AG04450 (cell line): Measurements from ENCODE around the gene OAS2. TPM values are rescaled to one million over a fixed set of nuclear protein-coding genes. Genes with fewer than 3 reads are reported as not detected.
"Not testable (repeated sequence)": the region's sequence is repeated elsewhere in the genome, so short reads cannot be mapped to it uniquely, and the experiment has no call there.

Source experiments
- CTCF ChIA-PET: fragments of 300-600, 350-600 bp; formaldehyde crosslinking; extraction: SDS; loops from one replicate; lab custom pipeline; 2022; ENCODE audit warnings: antibody characterized with exemption, inconsistent platforms; lab: Charles Lee
- POLR2A ChIA-PET: fragments of 350-600 bp; formaldehyde crosslinking; extraction: SDS; loops from one replicate; lab custom pipeline; 2021; ENCODE audit warnings: antibody characterized with exemption, inconsistent platforms; lab: Yijun Ruan, JAX
- DNase-seq: peaks from one replicate; pipeline ENCODE4 v3.0.0-alpha.2; 2011; ENCODE audit warnings: low read depth, low spot score
- H3K27ac ChIP-seq: one replicate; pipeline ENCODE4 v1.5.1; 2012; ENCODE audit warnings: low read depth, low read length, control low read depth
- H3K27me3 ChIP-seq: one replicate; pipeline ENCODE4 v1.6.0; 2012; ENCODE audit warnings: low read length; ENCODE audit not compliant: control insufficient read depth, insufficient read depth
- H3K4me3 ChIP-seq: 2 replicates; pipeline ENCODE4 v1.5.1; 2011; ENCODE audit warnings: mild to moderate bottlenecking, low read depth, low read length, control low read depth
- H3K9me3 ChIP-seq: 2 replicates; pipeline ENCODE4 v1.5.1; 2012; ENCODE audit warnings: low read length; ENCODE audit not compliant: control insufficient read depth, insufficient read depth
- polyA plus RNA-seq: library from polyadenylated mRNA; depleted of rRNA; stranded (reverse); fragments of >200 nt; gene quantifications from 2 replicates; pipeline ENCODE4 v1.2.3, GENCODE V29; 2011
- TF ChIP-seq, protein P1 (sequence below): IDR thresholded peaks from 2 replicates; pipeline ENCODE4 v1.5.1; 2011; ENCODE audit warnings: low read depth, low read length, control low read depth, inconsistent platforms

Gene OAS2
- polyA plus RNA-seq, 1 experiment: 0.12 TPM

DNA sequence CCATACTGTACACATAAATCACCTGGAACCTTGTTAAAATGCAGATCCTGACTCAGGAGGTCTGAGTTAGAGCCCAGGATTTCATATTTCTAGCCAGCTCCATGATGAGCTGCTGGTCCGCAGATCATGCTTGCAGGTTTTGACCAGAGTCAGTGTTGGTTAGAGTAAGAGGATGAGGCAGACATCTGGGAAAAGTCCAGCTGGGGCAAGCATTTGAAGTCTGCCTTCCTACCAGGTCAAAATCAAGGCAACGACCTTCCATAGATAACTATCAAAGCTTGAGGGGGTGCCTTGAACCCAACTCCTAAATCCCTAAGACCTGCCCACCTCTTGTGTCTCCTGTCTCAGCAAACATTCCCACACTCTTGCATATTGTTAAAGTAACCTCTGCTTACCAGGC lies 9.2 kb downstream of the OAS2 start:
- H3K27ac ChIP-seq: no peak overlapping the region
- ChIA-PET CTCF (interaction anchor here (0.6 kb wide), 1 partner anchor 116 kb away, joined by 4 read pairs; no protein-coding TSS in a partner anchor), POLR2A (no interaction called here)
- TF ChIP-seq, protein P1, sequence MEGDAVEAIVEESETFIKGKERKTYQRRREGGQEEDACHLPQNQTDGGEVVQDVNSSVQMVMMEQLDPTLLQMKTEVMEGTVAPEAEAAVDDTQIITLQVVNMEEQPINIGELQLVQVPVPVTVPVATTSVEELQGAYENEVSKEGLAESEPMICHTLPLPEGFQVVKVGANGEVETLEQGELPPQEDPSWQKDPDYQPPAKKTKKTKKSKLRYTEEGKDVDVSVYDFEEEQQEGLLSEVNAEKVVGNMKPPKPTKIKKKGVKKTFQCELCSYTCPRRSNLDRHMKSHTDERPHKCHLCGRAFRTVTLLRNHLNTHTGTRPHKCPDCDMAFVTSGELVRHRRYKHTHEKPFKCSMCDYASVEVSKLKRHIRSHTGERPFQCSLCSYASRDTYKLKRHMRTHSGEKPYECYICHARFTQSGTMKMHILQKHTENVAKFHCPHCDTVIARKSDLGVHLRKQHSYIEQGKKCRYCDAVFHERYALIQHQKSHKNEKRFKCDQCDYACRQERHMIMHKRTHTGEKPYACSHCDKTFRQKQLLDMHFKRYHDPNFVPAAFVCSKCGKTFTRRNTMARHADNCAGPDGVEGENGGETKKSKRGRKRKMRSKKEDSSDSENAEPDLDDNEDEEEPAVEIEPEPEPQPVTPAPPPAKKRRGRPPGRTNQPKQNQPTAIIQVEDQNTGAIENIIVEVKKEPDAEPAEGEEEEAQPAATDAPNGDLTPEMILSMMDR: no peak
- H3K4me3 ChIP-seq: no peak overlapping the region
- no peak for DNase-seq
- H3K9me3 ChIP-seq: peaks cover under 1% of the 10 kb centered on the region; the same call in 1 of the 2 replicates
- H3K27me3 ChIP-seq: peaks cover 3% of the 10 kb centered on the region

DNA sequence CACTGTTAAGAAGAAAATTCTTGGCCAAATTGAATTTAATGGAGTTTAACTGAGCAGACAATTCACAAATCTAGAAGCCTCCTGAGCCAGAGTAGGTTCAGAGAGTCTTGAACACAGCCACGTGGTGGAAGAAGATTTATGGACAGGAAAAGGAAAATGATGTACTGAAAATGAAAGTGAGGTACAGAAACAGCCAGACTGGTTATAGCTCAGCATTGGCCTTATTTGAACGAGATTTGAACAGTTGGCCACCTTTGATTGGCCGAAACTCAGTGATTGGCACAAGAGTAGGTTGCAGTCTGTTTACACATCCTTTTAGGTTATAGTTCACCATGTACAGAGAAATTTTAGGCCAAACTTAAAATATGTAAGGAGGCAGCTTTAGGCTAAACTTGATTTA lies 9.9 kb downstream of the OAS2 start:
- no peak overlapping the region for H3K27ac ChIP-seq
- peaks cover 3% of the 10 kb centered on the region for H3K27me3 ChIP-seq
- H3K4me3 ChIP-seq: no peak overlapping the region
- no peak for DNase-seq
- CTCF ChIA-PET: interaction anchor here (0.6 to 1.7 kb wide), 2 partner anchors 115 to 186 kb away, joined by 4 to 6 read pairs; no protein-coding TSS in a partner anchor
- H3K9me3 ChIP-seq: peaks cover 3% of the 10 kb centered on the region; the same call in 1 of the 2 replicates
- POLR2A ChIA-PET: no interaction called here
- TF ChIP-seq, protein P1: no peak

GRCh38 chr12:112988823-112989385 lies 10.6 kb downstream of the OAS2 start:
- H3K27me3 ChIP-seq, DNase-seq, H3K4me3 ChIP-seq, H3K27ac ChIP-seq, POLR2A ChIA-PET, H3K9me3 ChIP-seq: not testable (repeated sequence)
- CTCF ChIA-PET: interaction anchor here (1.7 kb wide), 1 partner anchor 185 kb away, joined by 6 read pairs; no protein-coding TSS in a partner anchor

DNA sequence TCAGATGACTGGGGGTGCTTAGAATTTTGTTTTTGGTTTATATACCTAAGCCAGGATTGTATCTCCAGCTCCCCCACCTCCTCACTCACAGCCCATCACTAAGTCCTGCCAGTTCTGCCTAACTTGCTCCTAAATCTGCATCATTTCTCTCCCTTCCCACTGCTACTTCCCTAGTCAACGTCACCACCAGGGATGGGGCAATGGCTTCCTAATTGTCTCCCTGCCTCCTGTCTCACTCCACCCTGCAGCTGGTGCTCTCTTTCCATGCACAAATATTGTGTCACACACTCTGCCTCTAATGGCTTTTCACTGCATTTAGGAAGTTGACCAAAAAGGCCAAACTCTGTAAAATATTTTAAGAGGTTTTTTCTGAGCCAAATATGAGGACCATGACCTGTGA lies 11.5 kb downstream of the OAS2 start:
- ChIA-PET CTCF (interaction anchor here (1.7 to 4.4 kb wide), 2 partner anchors 40 to 184 kb away, joined by 6 to 47 read pairs; no protein-coding TSS in a partner anchor), POLR2A (no interaction called here)
- DNase-seq: no peak

GRCh38 chr12:112992541-112993398 lies 14.5 kb downstream of the OAS2 start:
- peak; percentile 23 for DNase-seq
- TF ChIP-seq, protein P1: peak; percentile 87
- POLR2A ChIA-PET: no interaction called here
- Histone ChIP-seq H3K4me3 (no peak overlapping the region), H3K27ac (no peak overlapping the region), H3K9me3 (peaks cover 3% of the 10 kb centered on the region; the same call in 1 of the 2 replicates), H3K27me3 (peaks cover 5% of the 10 kb centered on the region)
- CTCF ChIA-PET: interaction anchor here (0.5 to 4.4 kb wide), 36 partner anchors 9 to 432 kb away, joined by 3 to 47 read pairs (median 5); partner anchors contain the start of gene OAS2

More for the DNA sequence above, 11.5 kb downstream of the OAS2 start:
- Histone ChIP-seq H3K27me3 (peaks cover 3% of the 10 kb centered on the region), H3K4me3 (no peak overlapping the region), H3K27ac (no peak overlapping the region), H3K9me3 (peaks cover 3% of the 10 kb centered on the region; the same call in 1 of the 2 replicates)
- TF ChIP-seq, protein P1: no peak
